ENCODE results near the gene GPR148.

- TF ChIP-seq EZH2phosphoT487 (IDR thresholded peaks at IDR 0.05; ENCODE audit: low read depth, severe bottlenecking, unreplicated experiment) = no peak
- no peak for TF ChIP-seq CTCF (IDR thresholded peaks at IDR 0.05; ENCODE audit: poor library complexity)
- no peak for TF ChIP-seq EZH2 (IDR thresholded peaks at IDR 0.05; ENCODE audit: borderline replicate concordance)
Measured at GRCh38 chr2:130759906-130760753, 31.3 kb downstream of the GPR148 start.

Data from hepatocyte (in vitro differentiated cells).